Liver (tissue), 9 donors: ENCODE data around the gene DERL2. TPM values are rescaled to one million over a fixed set of nuclear protein-coding genes. Genes with fewer than 3 reads are reported as not detected.

ENCODE experiments used
- DNase-seq: peaks from one replicate; pipeline ENCODE4 v3.0.0-alpha.2; 2017; ENCODE audit warnings: low spot score
- H3K27ac ChIP-seq, 2 donors: one replicate each; pipeline ENCODE4 v1.7.0; 2013; ENCODE audit warnings: inconsistent platforms in 2 of 2, low read length in 2 of 2, control low read depth in 1 of 2, low read depth in 1 of 2, mild to moderate bottlenecking in 1 of 2
- H3K27me3 ChIP-seq, 4 donors: one replicate each; pipeline versions ENCODE4 v1.6.1 to v1.7.0; 2013; ENCODE audit warnings: low read length in 3 of 4, inconsistent platforms in 1 of 4, mild to moderate bottlenecking in 1 of 4, moderate library complexity in 1 of 4; ENCODE audit not compliant: control insufficient read depth in 4 of 4, insufficient read depth in 4 of 4
- H3K36me3 ChIP-seq, 4 donors: one replicate each; pipeline versions ENCODE4 v1.6.1 to v1.7.0; 2013; ENCODE audit warnings: low read length in 3 of 4, mild to moderate bottlenecking in 3 of 4, low read depth in 1 of 4, moderate library complexity in 1 of 4; ENCODE audit not compliant: control insufficient read depth in 4 of 4, insufficient read depth in 3 of 4
- H3K4me1 ChIP-seq, 4 donors: one replicate each; pipeline versions ENCODE4 v1.6.1 to v1.7.0; 2013; ENCODE audit warnings: low read length in 3 of 4, mild to moderate bottlenecking in 3 of 4, moderate library complexity in 1 of 4; ENCODE audit not compliant: control insufficient read depth in 4 of 4, insufficient read depth in 4 of 4
- H3K4me3 ChIP-seq, 3 donors: one replicate each; pipeline versions ENCODE4 v1.6.1 to v1.7.0; 2013; ENCODE audit warnings: low read length in 3 of 3, control low read depth in 1 of 3, low read depth in 1 of 3, mild to moderate bottlenecking in 1 of 3
- H3K9ac ChIP-seq, 2 donors: one replicate each; pipeline ENCODE4 v1.7.0; 2013; ENCODE audit warnings: low read length in 2 of 2, mild to moderate bottlenecking in 2 of 2, moderate library complexity in 2 of 2, control low read depth in 1 of 2, low read depth in 1 of 2
- H3K9me3 ChIP-seq, 4 donors: one replicate each; pipeline versions ENCODE4 v1.6.1 to v1.7.0; 2013; ENCODE audit warnings: low read length in 3 of 4; ENCODE audit not compliant: control insufficient read depth in 4 of 4
- ATF3 ChIP-seq: IDR thresholded peaks from 2 replicates; pipeline ENCODE4 v1.6.1; 2016; ENCODE audit warnings: antibody characterized with exemption
- CTCF ChIP-seq: fragments of 150-350 bp; IDR thresholded peaks from 2 replicates; pipeline ENCODE4 v1.5.1; 2017; ENCODE audit warnings: improper control_type of control experiment, low read depth, low read length; ENCODE audit not compliant: missing input control
- EGR1 ChIP-seq, 2 donors: IDR thresholded peaks; 2 replicates each; pipeline ENCODE4 v1.6.1; 2016 to 2018; ENCODE audit warnings: antibody characterized with exemption in 2 of 2, low read depth in 2 of 2
- FOXA2 ChIP-seq: IDR thresholded peaks from 2 replicates; pipeline ENCODE4 v1.6.1; 2016; ENCODE audit warnings: antibody characterized with exemption
- GABPA ChIP-seq, 2 donors: IDR thresholded peaks in 1 of 2; conservative IDR thresholded peaks in 1 of 2; 2 replicates each; pipeline ENCODE4 v1.6.1; 2016; ENCODE audit warnings: antibody characterized with exemption in 2 of 2, mild to moderate bottlenecking in 1 of 2, moderate library complexity in 1 of 2
- HNF4A ChIP-seq, 2 donors: conservative IDR thresholded peaks; 2 replicates each; pipeline ENCODE4 v1.6.1; 2016; ENCODE audit warnings: antibody characterized with exemption in 2 of 2, mild to moderate bottlenecking in 2 of 2
- HNF4G ChIP-seq: IDR thresholded peaks from 2 replicates; pipeline ENCODE4 v1.6.1; 2016; ENCODE audit warnings: antibody characterized with exemption
- JUND ChIP-seq, 2 donors: IDR thresholded peaks; 2 replicates each; pipeline ENCODE4 v1.6.1; 2016; ENCODE audit warnings: antibody characterized with exemption in 2 of 2
- MAX ChIP-seq: IDR thresholded peaks from 2 replicates; pipeline ENCODE4 v1.6.1; 2016; ENCODE audit warnings: antibody characterized with exemption
- NR2F2 ChIP-seq: IDR thresholded peaks from 2 replicates; pipeline ENCODE4 v1.6.1; 2016; ENCODE audit warnings: antibody characterized with exemption
- RAD21 ChIP-seq, 2 donors: IDR thresholded peaks; 2 replicates each; pipeline ENCODE4 v1.6.1; 2016; ENCODE audit warnings: antibody characterized with exemption in 2 of 2, mild to moderate bottlenecking in 2 of 2
- REST ChIP-seq: IDR thresholded peaks from 2 replicates; pipeline ENCODE4 v1.6.1; 2016; ENCODE audit warnings: antibody characterized with exemption, mild to moderate bottlenecking
- RXRA ChIP-seq, 2 donors: IDR thresholded peaks; 2 replicates each; pipeline ENCODE4 v1.6.1; 2017 to 2018; ENCODE audit warnings: antibody characterized with exemption in 2 of 2, mild to moderate bottlenecking in 1 of 2
- SP1 ChIP-seq: IDR thresholded peaks from 2 replicates; pipeline ENCODE4 v1.6.1; 2018; ENCODE audit warnings: antibody characterized with exemption, mild to moderate bottlenecking
- TAF1 ChIP-seq: conservative IDR thresholded peaks from 2 replicates; pipeline ENCODE4 v1.6.1; 2016; ENCODE audit warnings: antibody characterized with exemption, mild to moderate bottlenecking
- YY1 ChIP-seq: IDR thresholded peaks from 2 replicates; pipeline ENCODE4 v1.6.1; 2016; ENCODE audit warnings: antibody characterized with exemption, mild to moderate bottlenecking
- ZBTB33 ChIP-seq: IDR thresholded peaks from 2 replicates; pipeline ENCODE4 v1.6.1; 2016; ENCODE audit warnings: antibody characterized with exemption
- WGBS: extraction: QIAGEN DNeasy Blood & Tissue Kit; methylation state at CpG from one replicate; pipeline ENCODE4 v1.1.7; 2013; 5-methylcytosine and 5-hydroxymethylcytosine counted together
- polyA plus RNA-seq, 2 donors: library from polyadenylated mRNA; stranded (reverse) in 1 of 2; unstranded in 1 of 2; fragments of 200-250 nt in 1 of 2; fragments of >200 nt in 1 of 2; fragmentation: Nextera tagmentation in 1 of 2; extraction: Ambion mirVana in 1 of 2; gene quantifications; one replicate each; pipeline versions ENCODE4 v1.2.1 to v1.2.3, GENCODE V29; 2013 to 2015
- total RNA-seq, 2 donors: library from RNA; depleted of rRNA; stranded (reverse); fragments of >200 nt; gene quantifications; one replicate each; pipeline ENCODE4 v1.2.3, GENCODE V29; 2014
- donor health status: healthy.
- donor health status: healthy.
- donor health status: healthy.
- donor health status: healthy.
- donor health status: healthy.

The DERL2 gene
- total and polyA plus RNA-seq, 4 donors = 35.8 to 75.3 (median 45.9) TPM

GRCh38 chr17:5466295-5466694, 19.7 kb downstream of the DERL2 start:
- Histone ChIP-seq H3K27me3 (no peaks in the 10 kb centered on the region), H3K36me3 (peaks cover 0 to 2% (median under 1%) of the 10 kb centered on the region in 4 donors), H3K9me3 (no peaks in the 10 kb centered on the region), H3K4me3 (no peak overlapping the region), H3K4me1 (peaks cover 7 to 45% (median 41%) of the 10 kb centered on the region in 4 donors), H3K9ac (peak overlapping the region in 1 of 2 donors; percentile 44), H3K27ac (no peak overlapping the region)
- DNase-seq = no peak
- 62% methylated on average over 4 of the region's 4 CpGs for WGBS
- TF ChIP-seq FOXA2 (no peak), GABPA (IDR thresholded peaks at IDR 0.05 in 1 of 2, conservative IDR thresholded peaks at IDR 0.05 in 1 of 2) (no peak), MAX (no peak), JUND (IDR thresholded peaks at IDR 0.05) (no peak), SP1 (no peak), YY1 (no peak), TAF1 (no peak), RAD21 (IDR thresholded peaks at IDR 0.05) (no peak), EGR1 (IDR thresholded peaks at IDR 0.05; ENCODE audit: low read depth in 2 of 2) (no peak), HNF4A (conservative IDR thresholded peaks at IDR 0.05) (no peak), CTCF (no peak), REST (no peak), ATF3 (no peak), RXRA (IDR thresholded peaks at IDR 0.05) (no peak), NR2F2 (no peak), HNF4G (no peak), ZBTB33 (no peak)
